ENCODE data around the gene S100A2. TPM values are rescaled to one million over a fixed set of nuclear protein-coding genes. Genes with fewer than 3 reads are reported as not detected.

S100A2 gene
- total and polyA plus RNA-seq, 2 of the 8 experiments (the other 6 are each of a cell fraction or from before 2014, with no cell fraction given): 0.86 TPM; not detected in 1

DNA sequence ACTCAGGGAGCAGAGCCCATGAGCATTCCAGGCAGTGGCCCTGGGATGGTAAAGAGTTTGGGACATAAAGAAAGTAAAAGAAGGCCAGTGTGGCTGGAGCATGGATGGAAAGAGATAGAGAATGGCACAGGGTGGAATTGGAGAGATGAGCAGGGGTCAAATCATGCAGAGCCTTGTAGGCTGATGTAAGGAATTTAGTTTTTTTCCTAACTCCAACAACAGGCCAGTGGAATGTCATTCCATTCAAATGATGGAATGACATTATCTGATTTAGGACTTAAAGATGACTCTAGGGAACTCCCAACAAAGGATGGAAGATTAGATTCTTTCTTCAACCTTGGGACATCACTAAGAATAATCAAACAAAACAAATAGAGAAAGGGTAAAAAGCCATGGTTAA lies 12.8 kb upstream of the S100A2 start:
- peaks cover 0 to 3% (median 0%) of the 10 kb centered on the region in 4 experiments; a peak in 2 of 7 replicates for H3K4me1 ChIP-seq (replicated peaks in 1 of 4; ENCODE audit: control insufficient read depth in 3 of 4, insufficient read depth in 4 of 4, low read length in 3 of 4)
- H4K5ac ChIP-seq (ENCODE audit: insufficient read length, low read depth, low read length): no peak overlapping the region
- H3K27ac ChIP-seq (ENCODE audit: low read depth, low read length): no peak overlapping the region
- no peak overlapping the region for H3K14ac ChIP-seq (ENCODE audit: insufficient read length)
- H3K9me3 ChIP-seq (ENCODE audit: insufficient read depth in 2 of 2, low read depth in 1 of 2, low read length in 1 of 2): peaks cover 0 to 12% of the 10 kb centered on the region in 2 experiments; a peak in 1 of 4 replicates
- no peak overlapping the region for H2BK120ac ChIP-seq (replicated peaks; ENCODE audit: low read depth, low read length)
- H3K23me2 ChIP-seq (ENCODE audit: low read depth, low read length): no peaks in the 10 kb centered on the region; the same call in 1 of the 2 replicates
- POLR2A ChIA-PET (ENCODE audit: partially characterized antibody): interaction anchor here (0.9 to 3.6 kb wide), 4 partner anchors 20 to 412 kb away, joined by 3 to 20 read pairs (median 3); partner anchors contain the start of genes CHTOP, RPS27 and S100A13
- H3K79me1 ChIP-seq (ENCODE audit: low read depth, low read length): no peaks in the 10 kb centered on the region
- H2AFZ ChIP-seq (ENCODE audit: low read length): no peak overlapping the region
- no peak overlapping the region for H4K8ac ChIP-seq (ENCODE audit: extremely low read depth, insufficient read depth, low read length)
- H3K79me2 ChIP-seq (ENCODE audit: control insufficient read depth in 1 of 2, insufficient read depth in 2 of 2, low read length in 2 of 2): no peaks in the 10 kb centered on the region
- H3K36me3 ChIP-seq (ENCODE audit: control insufficient read depth in 2 of 4, insufficient read depth in 4 of 4, low read length in 3 of 4): no peaks in the 10 kb centered on the region
- FAIRE-seq: no peak
- CTCF ChIA-PET (ENCODE audit: partially characterized antibody): interaction anchor here (1.0 to 4.2 kb wide), 8 partner anchors 10 to 85 kb away, joined by 3 to 64 read pairs (median 10); partner anchors contain the start of genes S100A1, S100A13, S100A14 and S100A16
- no peak overlapping the region for H3K56ac ChIP-seq (replicated peaks; ENCODE audit: insufficient read length, low read depth, low read length)
- no peak overlapping the region for H2BK5ac ChIP-seq (ENCODE audit: low read depth, low read length)
- no peaks in the 10 kb centered on the region for H4K20me1 ChIP-seq (replicated peaks in 1 of 2; ENCODE audit: control insufficient read depth in 1 of 2, insufficient read depth in 2 of 2, low read length in 2 of 2)
- H2AK5ac ChIP-seq (ENCODE audit: low read depth, low read length): no peak overlapping the region
- no peak overlapping the region for H3K9ac ChIP-seq (replicated peaks in 1 of 4; ENCODE audit: extremely low read depth in 1 of 4, low read depth in 3 of 4, low read length in 3 of 4)
- H3K4ac ChIP-seq (replicated peaks; ENCODE audit: insufficient read length, low read depth, low read length): no peak overlapping the region
- no peak overlapping the region for H3K4me2 ChIP-seq (ENCODE audit: insufficient read depth in 1 of 2, low read depth in 2 of 2, low read length in 2 of 2)
- H3K18ac ChIP-seq (ENCODE audit: extremely low read depth, low read length): no peak overlapping the region
- H3K27me3 ChIP-seq (replicated peaks in 1 of 4; ENCODE audit: control insufficient read depth in 3 of 4, extremely low read depth in 1 of 4, insufficient read depth in 3 of 4, low read length in 3 of 4): no peaks in the 10 kb centered on the region
- no peak for DNase-seq (ENCODE audit: low read depth in 1 of 2, low spot score in 2 of 2)
- no peak overlapping the region for H2BK15ac ChIP-seq (ENCODE audit: low read length)
- no peak overlapping the region for H4K91ac ChIP-seq (replicated peaks; ENCODE audit: insufficient read length, low read length)
- H2BK20ac ChIP-seq (ENCODE audit: low read length): no peak overlapping the region
- no peak overlapping the region for H3K4me3 ChIP-seq (ENCODE audit: extremely low read depth in 1 of 4, insufficient read depth in 2 of 4, low read depth in 3 of 4, low read length in 4 of 4)
- H2BK12ac ChIP-seq (ENCODE audit: low read depth, low read length): no peak overlapping the region
- H3K23ac ChIP-seq (ENCODE audit: insufficient read length): no peak overlapping the region
- TF ChIP-seq ASH2L (IDR thresholded peaks at IDR 0.05; ENCODE audit: low read length) (no peak), EZH2 (IDR thresholded peaks at IDR 0.05; ENCODE audit: low read depth, low read length, severe bottlenecking) (no peak), GTF2F1 (IDR thresholded peaks at IDR 0.05; ENCODE audit: borderline replicate concordance, low read depth, low read length) (no peak), KDM4A (IDR thresholded peaks at IDR 0.05; ENCODE audit: low read depth, low read length, severe bottlenecking) (no peak), CHD1 (IDR thresholded peaks at IDR 0.05; ENCODE audit: low read depth, low read length) (no peak), KDM1A (IDR thresholded peaks at IDR 0.05; ENCODE audit: borderline replicate concordance, low read length) (no peak), EGR1 (IDR thresholded peaks at IDR 0.05; ENCODE audit: borderline replicate concordance, low read depth, low read length) (no peak), YY1 (IDR thresholded peaks at IDR 0.05; ENCODE audit: low read depth, low read length) (no peak), CHD2 (IDR thresholded peaks at IDR 0.05; ENCODE audit: low read length) (no peak), SP1 (IDR thresholded peaks at IDR 0.05; ENCODE audit: low read depth, low read length) (no peak), BCL11A (IDR thresholded peaks at IDR 0.05; ENCODE audit: low read depth in 2 of 2, low read length in 2 of 2) (no peak)
- TF ChIP-seq, protein P1, sequence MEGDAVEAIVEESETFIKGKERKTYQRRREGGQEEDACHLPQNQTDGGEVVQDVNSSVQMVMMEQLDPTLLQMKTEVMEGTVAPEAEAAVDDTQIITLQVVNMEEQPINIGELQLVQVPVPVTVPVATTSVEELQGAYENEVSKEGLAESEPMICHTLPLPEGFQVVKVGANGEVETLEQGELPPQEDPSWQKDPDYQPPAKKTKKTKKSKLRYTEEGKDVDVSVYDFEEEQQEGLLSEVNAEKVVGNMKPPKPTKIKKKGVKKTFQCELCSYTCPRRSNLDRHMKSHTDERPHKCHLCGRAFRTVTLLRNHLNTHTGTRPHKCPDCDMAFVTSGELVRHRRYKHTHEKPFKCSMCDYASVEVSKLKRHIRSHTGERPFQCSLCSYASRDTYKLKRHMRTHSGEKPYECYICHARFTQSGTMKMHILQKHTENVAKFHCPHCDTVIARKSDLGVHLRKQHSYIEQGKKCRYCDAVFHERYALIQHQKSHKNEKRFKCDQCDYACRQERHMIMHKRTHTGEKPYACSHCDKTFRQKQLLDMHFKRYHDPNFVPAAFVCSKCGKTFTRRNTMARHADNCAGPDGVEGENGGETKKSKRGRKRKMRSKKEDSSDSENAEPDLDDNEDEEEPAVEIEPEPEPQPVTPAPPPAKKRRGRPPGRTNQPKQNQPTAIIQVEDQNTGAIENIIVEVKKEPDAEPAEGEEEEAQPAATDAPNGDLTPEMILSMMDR (IDR thresholded peaks at IDR 0.05; ENCODE audit: control extremely low read depth in 1 of 3, insufficient read depth in 1 of 3, low read depth in 1 of 3, low read length in 3 of 3): no peak
